Mesothelial cell of epicardium (in vitro differentiated cells): ENCODE data around the gene PDIA5. TPM values are rescaled to one million over a fixed set of nuclear protein-coding genes. Genes with fewer than 3 reads are reported as not detected.
"Not testable (repeated sequence)": the region's sequence is repeated elsewhere in the genome, so short reads cannot be mapped to it uniquely, and the experiment has no call there.

Experiments used
- DNase-seq, 2 experiments: peaks; one replicate each; pipeline ENCODE4 v3.0.0; 2021; ENCODE audit warnings: low spot score in 2 of 2; ENCODE audit not compliant: unreplicated experiment in 2 of 2
- H3K27ac Mint-ChIP-seq: 2 replicates; pipeline ENCODE4 v1.8.0; 2021; ENCODE audit warnings: mixed read lengths
- H3K27me3 Mint-ChIP-seq: 2 replicates; pipeline ENCODE4 v1.8.0; 2021; ENCODE audit warnings: low read depth, mixed read lengths
- H3K36me3 Mint-ChIP-seq: 2 replicates; pipeline ENCODE4 v1.8.0; 2021; ENCODE audit warnings: mixed read lengths
- H3K4me1 Mint-ChIP-seq: 2 replicates; pipeline ENCODE4 v1.8.0; 2021; ENCODE audit warnings: mixed read lengths
- H3K4me3 Mint-ChIP-seq: 2 replicates; pipeline ENCODE4 v1.8.0; 2021; ENCODE audit warnings: mild to moderate bottlenecking, moderate library complexity, mixed read lengths
- H3K9me3 Mint-ChIP-seq: 2 replicates; pipeline ENCODE4 v1.8.0; 2021; ENCODE audit warnings: mixed read lengths
- total RNA-seq: library from RNA; stranded (reverse); gene quantifications from 3 replicates; pipeline ENCODE4 v1.2.1, GENCODE V29; 2021
- TF ChIP-seq, protein P1 (sequence below): fragments of 200-600 bp; sonication (generic); IDR thresholded peaks from one replicate; pipeline ENCODE4 v1.5.0; 2021; ENCODE audit warnings: antibody characterized with exemption; ENCODE audit not compliant: unreplicated experiment

Gene PDIA5
- total RNA-seq, 1 donor from 2014 or later, result 19.1 TPM

DNA sequence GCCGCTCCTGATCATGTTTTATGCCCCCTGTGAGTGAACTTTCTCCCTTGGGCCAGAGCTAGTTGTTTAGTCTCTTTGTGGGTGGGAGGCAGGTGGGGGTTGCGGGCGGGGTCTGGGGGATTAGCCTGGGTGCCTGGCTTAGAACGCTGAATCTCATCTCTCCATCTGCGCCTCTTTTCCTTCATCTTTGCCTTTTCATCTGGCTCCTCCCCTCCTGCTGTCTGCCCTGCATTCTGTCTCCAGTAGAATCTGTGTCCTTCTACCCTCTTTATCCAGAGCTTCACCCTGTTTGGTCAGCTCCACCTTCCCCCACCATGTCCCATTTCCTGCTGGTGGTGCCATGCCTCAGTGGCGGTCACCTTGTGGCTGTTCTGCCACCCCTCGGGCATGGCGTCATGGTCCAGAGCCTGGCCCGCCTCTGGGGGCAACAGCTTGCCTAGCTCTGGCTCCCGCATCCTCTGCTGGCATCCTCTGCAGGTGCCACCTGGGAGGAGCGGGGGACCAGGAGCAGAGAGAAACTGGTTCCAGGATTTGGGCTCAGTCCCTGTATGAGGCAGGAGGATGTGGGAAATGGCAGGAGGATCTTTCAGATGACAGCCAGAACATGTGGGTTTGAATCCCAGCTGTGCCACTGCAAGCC, 44.3 kb downstream of the PDIA5 start:
- TF ChIP-seq, protein P1, sequence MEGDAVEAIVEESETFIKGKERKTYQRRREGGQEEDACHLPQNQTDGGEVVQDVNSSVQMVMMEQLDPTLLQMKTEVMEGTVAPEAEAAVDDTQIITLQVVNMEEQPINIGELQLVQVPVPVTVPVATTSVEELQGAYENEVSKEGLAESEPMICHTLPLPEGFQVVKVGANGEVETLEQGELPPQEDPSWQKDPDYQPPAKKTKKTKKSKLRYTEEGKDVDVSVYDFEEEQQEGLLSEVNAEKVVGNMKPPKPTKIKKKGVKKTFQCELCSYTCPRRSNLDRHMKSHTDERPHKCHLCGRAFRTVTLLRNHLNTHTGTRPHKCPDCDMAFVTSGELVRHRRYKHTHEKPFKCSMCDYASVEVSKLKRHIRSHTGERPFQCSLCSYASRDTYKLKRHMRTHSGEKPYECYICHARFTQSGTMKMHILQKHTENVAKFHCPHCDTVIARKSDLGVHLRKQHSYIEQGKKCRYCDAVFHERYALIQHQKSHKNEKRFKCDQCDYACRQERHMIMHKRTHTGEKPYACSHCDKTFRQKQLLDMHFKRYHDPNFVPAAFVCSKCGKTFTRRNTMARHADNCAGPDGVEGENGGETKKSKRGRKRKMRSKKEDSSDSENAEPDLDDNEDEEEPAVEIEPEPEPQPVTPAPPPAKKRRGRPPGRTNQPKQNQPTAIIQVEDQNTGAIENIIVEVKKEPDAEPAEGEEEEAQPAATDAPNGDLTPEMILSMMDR, result no peak
- H3K36me3 Mint-ChIP-seq, result peaks cover 12% of the 10 kb centered on the region

DNA sequence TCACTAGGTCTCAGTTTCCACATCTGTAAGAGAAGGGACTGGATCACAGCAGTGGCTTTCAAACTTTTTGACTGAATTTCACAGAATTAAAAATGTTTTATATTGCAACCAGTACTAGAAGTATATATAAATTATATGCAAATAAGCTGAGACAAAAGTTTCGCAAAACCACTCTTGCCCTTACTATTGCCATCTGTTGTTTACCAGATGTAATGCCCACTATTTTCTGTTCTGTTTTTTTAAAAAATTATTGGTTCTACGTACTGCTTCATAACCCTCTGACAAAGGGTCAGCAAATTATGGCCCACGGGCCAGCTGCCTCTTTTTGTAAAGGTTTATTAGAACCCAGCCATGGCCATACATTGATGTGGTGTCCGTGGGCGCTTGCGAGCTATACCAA, 44.8 kb downstream of the PDIA5 start:
- no peak overlapping the region for H3K4me3 Mint-ChIP-seq
- H3K27ac Mint-ChIP-seq, result no peak overlapping the region
- no peak for DNase-seq
- no peaks in the 10 kb centered on the region for H3K27me3 Mint-ChIP-seq
- H3K9me3 Mint-ChIP-seq, result no peaks in the 10 kb centered on the region
- TF ChIP-seq, protein P1, result no peak
- peaks cover 12% of the 10 kb centered on the region for H3K36me3 Mint-ChIP-seq
- no peaks in the 10 kb centered on the region for H3K4me1 Mint-ChIP-seq

More for the DNA sequence above, 44.3 kb downstream of the PDIA5 start:
- H3K27ac Mint-ChIP-seq, result no peak overlapping the region
- H3K4me3 Mint-ChIP-seq, result no peak overlapping the region
- no peak for DNase-seq
- no peaks in the 10 kb centered on the region for H3K4me1 Mint-ChIP-seq
- no peaks in the 10 kb centered on the region for H3K9me3 Mint-ChIP-seq
- no peaks in the 10 kb centered on the region for H3K27me3 Mint-ChIP-seq

DNA sequence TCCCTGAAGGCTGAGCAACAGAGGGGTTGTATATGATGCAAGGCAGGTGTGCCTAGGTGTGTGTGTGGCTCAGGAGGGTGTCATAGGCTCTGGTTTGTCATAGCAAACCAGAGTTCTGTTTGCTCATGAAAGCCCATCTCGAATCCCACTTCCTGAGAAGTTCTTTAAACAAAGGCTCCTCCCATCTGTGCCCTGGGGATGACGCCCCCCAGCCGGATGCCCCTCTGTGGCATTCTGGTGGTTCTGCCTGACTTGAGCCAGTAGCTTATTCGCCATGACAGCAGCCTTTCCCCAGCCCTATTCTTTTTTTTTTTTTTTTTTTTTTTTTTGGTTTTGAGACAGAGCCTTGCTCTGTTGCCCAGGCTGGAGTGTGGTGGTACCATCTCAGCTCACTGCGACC, 45.4 kb downstream of the PDIA5 start:
- Mint-ChIP-seq H3K27me3 (no peaks in the 10 kb centered on the region), H3K27ac (no peak overlapping the region), H3K9me3 (no peaks in the 10 kb centered on the region), H3K36me3 (peaks cover 9% of the 10 kb centered on the region), H3K4me1 (no peaks in the 10 kb centered on the region), H3K4me3 (no peak overlapping the region)
- TF ChIP-seq, protein P1, result no peak
- no peak for DNase-seq

DNA sequence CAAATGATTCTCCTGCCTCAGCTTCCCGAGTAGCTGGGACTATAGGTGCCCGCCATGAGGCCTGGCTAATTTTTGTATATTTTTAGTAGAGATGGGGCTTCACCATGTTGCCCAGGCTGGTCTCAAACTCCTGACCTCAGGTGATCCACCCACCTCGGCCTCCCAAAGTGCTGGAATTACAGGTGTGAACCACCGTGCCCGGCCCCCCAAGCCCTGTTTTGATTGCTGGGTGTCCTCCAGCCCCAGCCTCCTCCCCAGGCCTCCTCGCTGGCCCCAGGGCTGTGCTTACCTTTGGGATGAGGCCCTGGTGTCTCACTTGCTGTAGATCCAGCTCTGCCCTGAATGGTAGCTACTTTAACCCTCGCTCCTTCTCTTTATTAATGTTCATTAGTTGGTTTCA, 45.8 kb downstream of the PDIA5 start:
- H3K9me3 Mint-ChIP-seq, H3K27ac Mint-ChIP-seq, H3K4me3 Mint-ChIP-seq, H3K4me1 Mint-ChIP-seq, H3K27me3 Mint-ChIP-seq, DNase-seq: not testable (repeated sequence)
- H3K36me3 Mint-ChIP-seq, result peaks cover 11% of the 10 kb centered on the region

DNA sequence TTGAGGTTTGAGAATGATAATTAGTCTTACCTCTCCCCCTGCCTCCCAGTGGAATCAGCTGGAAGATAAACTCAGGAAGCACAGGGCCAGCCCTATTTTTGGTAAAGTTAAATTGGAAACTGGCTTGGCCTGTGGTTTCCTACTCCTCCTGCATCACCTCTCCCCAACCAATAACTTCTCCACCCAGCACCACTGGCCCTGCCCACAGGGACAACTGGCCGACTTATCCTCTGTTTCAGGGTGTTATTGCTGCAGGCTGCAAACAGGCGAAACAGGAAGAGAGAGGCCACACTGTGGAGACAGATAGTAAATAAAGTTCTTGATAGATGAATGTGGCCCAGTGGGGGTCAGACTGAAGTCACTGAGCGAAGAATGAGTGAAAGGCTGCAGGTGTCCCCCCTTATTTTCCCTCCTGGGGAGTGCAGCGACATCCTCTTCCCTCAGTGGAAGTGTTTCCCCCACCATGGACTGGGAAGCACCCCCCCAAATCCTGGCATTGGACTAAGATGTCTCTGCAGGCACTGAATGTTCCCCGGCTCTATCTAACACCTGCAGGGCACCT, 47.1 kb downstream of the PDIA5 start:
- TF ChIP-seq, protein P1, result no peak
- H3K36me3 Mint-ChIP-seq, result peaks cover 14% of the 10 kb centered on the region

DNA sequence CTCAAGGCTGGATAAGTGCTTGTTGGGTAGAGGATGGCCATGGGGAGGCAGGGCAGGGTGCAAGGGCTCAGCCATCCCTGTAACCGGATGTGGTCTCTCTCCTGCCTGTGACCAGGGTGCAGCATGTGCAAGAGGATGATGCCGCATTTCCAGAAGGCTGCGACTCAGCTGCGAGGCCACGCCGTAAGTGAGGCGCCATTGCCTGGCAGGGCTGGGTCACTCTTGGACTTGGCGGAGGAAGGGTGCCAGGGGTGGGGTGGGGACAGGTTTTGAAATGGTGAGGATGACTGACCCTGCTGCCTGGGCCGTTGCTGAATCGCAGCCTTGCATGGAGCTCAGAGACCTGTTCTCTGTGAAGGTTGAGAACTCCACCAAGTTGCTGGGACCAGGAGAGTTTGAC, 49.3 kb downstream of the PDIA5 start:
- no peak overlapping the region for H3K27ac Mint-ChIP-seq
- H3K36me3 Mint-ChIP-seq, result peaks cover 14% of the 10 kb centered on the region
- H3K9me3 Mint-ChIP-seq, result no peaks in the 10 kb centered on the region
- TF ChIP-seq, protein P1, result no peak
- no peaks in the 10 kb centered on the region for H3K27me3 Mint-ChIP-seq
- DNase-seq, result no peak
- H3K4me3 Mint-ChIP-seq, result no peak overlapping the region
- H3K4me1 Mint-ChIP-seq, result no peaks in the 10 kb centered on the region

More for the DNA sequence above, 47.1 kb downstream of the PDIA5 start:
- no peaks in the 10 kb centered on the region for H3K27me3 Mint-ChIP-seq
- H3K4me3 Mint-ChIP-seq, result no peak overlapping the region
- no peak overlapping the region for H3K27ac Mint-ChIP-seq
- no peaks in the 10 kb centered on the region for H3K9me3 Mint-ChIP-seq
- DNase-seq, result no peak
- no peaks in the 10 kb centered on the region for H3K4me1 Mint-ChIP-seq
